SW 1271 (cell line): ENCODE data around the gene CACNB1.

Experiments
- DNase-seq, 2 experiments: peaks; one replicate each; lab custom pipeline; 2025; lab: John Stamatoyannopoulos, UW

The CACNB1 gene

GRCh38 chr17:39123627-39124026 lies 73.8 kb downstream of the CACNB1 start:
- no peak for DNase-seq
